Measurements from ENCODE around the gene TSPAN31.

TSPAN31 gene

DNA sequence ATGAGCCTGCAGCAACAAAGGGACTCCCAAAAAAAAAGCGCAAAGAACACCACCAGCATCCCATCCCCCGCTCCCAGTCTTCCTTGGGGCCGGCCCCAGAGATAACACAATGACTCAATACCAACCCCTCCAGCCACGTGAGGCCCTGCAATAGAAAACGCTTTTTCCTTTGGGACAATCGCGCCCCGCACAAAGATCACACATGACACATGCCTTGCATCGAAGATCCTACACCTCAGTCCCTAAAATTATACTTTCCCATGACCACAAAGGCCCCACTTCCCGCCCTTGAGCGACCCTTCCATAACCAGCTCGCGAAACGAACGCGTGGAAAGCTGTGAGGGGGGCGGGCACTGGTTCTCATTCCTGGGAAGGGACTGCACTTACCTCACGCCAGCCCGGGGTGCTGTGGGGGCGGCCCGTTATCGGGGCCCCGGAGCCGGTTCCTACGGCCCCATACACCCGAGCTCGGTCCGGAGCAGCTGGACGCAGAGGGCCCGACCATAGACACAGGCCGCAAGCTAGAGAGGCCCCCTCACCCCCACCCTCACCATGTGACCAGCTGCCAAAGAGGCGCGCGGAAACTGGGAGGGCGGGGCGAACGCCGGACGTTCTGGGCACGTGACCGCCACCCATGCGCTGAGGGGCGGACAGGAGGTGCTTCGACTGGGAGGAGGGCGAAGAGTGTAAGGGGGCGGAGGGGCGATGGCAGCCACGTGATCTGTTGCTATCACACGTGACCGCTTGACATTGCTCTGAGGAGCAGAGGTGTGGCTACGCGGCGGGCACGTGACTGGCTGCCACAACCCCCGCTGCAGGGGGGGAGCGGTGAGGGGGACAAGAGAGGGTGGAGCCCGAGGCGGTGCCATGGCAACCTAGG lies 7.2 kb downstream of the TSPAN31 start, which contains the start of gene CDK4:
CDK4 (minus strand) TSS at position 523 of the 880 bp plus-strand sequence. CDS start 593 bp downstream, outside the sequence.
- in situ Hi-C loops (cut with HindIII; ENCODE audit: low sequenced_read_pairs): no loop called here

DNA sequence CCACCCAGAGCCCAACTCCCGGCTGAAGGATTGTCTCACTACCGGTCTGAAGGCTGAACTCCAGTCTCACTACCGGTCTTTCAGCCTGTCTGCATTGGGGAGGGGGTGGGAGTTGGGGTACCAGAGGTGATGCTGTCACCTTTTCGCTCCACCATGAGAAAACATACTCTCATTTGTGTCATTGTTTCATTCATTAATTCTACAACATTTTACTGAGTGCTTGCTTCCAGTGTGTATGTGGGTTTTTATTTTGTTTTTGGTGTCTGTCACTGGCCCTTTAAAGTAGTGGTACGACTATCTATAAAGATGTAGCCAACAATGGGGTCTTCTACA lies 7.8 kb downstream of the TSPAN31 start:
- in situ Hi-C loops (cut with HindIII; ENCODE audit: low sequenced_read_pairs): no loop called here

DNA sequence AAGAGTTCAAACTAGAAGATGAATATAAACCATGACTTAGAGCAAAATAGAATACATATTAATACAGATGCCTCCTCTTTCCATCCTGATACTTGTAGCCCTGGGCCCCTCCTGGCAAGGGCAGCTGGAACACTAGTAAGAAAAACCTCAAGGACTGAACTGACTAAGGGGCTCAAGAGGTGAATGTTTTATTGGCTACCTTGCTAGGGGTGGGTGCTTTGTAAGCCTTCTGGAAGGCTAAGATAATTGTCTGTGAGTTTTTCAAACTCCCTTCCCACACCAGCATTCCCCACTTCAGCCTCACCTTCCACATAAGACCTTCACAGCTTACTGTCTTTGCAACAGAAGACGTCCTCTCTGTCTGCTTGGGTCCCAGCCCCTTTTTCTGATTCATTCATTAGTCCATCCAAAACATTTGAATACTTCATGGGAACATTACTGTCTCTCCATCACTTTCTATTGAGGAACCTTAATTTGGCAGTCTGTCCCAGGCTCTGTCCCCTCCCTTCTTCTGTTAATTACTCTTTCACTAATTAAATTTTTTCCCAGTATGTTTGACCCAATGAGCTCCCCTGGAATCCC lies 9.0 kb downstream of the TSPAN31 start:
- in situ Hi-C loops (cut with HindIII; ENCODE audit: low sequenced_read_pairs): no loop called here

DNA sequence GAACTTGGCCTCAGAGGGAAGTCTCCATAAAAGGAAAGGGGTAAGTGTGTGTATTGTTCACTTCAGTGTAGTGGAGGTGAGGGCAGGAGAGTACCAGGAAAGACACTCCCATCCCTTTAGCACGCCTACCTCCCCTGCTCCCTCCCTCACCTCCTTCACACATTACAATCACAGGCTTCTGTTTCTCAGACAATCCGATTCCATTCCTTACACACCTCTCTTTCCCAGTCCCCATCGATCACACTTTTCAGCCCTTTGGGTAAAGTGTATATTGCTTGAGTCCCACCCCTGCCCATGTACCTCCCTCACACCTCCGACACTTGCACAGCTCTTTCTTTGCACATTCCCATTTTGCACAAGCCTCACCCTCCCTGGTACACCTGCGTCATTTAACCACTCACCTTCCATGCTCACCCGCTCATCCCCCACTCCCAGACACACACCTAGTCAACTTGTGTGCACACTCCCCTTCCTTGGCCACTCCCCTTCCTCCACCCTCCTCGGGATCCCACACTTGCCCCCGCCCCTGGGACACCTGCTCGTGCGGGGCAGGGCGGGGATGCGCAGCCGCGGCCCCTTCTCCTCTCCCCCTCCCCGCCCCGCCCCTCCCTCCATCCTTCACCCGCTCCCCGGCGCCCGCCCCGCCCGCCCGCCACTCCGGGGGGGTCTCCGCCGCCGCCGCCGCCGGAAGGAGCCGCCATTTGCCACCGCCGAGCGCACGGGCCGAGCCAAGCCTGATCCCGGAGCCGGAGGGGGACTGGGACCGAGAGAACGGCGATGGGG lies 9.8 kb downstream of the TSPAN31 start, which contains the start of gene MARCHF9:
MARCHF9 (plus strand) TSS at position 693 of the 783 bp plus-strand sequence. CDS start 426 bp downstream, outside the sequence.
- in situ Hi-C loops (cut with HindIII; ENCODE audit: low sequenced_read_pairs): no loop called here

DNA sequence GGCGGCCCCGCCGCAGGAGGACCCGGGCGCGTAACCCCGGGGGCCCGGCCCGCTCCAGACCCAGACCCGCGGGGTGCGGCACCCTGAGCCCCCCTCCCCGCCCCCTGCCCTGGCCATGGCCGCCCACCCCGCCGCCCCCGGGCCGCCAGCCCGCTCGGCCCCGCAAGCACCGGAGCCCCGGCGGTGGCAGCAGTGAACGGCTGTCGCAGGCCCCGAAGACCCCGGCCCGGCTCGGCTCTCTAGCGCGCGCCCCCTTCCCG lies 10.3 kb downstream of the TSPAN31 start:
- in situ Hi-C loops (cut with HindIII; ENCODE audit: low sequenced_read_pairs): no loop called here

DNA sequence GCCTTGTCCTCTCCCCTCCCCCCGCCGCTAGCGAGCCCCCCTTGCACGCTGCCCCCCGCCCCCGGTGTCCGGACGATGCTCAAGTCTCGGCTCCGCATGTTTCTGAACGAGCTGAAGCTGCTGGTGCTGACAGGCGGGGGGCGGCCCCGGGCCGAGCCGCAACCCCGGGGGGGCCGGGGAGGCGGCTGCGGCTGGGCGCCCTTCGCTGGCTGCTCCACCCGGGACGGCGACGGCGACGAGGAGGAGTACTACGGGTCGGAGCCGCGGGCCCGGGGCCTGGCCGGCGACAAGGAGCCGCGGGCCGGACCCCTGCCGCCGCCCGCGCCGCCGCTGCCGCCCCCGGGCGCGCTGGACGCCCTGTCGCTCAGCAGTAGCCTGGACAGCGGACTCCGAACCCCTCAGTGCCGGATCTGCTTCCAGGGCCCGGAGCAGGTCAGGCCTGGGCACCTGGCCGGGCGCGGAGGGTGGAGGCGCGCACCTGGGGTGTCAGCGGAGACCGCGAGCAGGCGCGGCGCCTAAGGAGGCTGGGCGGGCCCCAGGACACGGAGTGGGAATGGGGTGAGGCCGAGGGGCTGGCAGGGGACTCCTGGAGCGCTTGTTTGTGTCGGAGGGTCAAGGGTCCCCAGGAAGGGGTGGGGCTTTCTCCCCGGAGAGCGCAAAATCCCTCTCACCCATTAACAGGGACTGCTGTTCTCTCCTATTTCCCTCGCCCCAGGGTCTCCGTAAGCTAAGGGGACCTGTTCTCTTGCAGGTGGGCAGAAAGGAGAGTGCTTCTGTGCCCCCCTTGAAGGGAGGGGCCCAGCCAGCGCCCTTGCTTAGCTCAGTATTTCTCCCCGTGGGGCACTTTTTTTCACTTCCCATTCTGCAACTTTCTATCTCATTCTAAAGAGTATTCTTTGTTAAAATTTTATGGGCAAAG lies 10.9 kb downstream of the TSPAN31 start:
- in situ Hi-C loops (cut with HindIII; ENCODE audit: low sequenced_read_pairs): no loop called here

DNA sequence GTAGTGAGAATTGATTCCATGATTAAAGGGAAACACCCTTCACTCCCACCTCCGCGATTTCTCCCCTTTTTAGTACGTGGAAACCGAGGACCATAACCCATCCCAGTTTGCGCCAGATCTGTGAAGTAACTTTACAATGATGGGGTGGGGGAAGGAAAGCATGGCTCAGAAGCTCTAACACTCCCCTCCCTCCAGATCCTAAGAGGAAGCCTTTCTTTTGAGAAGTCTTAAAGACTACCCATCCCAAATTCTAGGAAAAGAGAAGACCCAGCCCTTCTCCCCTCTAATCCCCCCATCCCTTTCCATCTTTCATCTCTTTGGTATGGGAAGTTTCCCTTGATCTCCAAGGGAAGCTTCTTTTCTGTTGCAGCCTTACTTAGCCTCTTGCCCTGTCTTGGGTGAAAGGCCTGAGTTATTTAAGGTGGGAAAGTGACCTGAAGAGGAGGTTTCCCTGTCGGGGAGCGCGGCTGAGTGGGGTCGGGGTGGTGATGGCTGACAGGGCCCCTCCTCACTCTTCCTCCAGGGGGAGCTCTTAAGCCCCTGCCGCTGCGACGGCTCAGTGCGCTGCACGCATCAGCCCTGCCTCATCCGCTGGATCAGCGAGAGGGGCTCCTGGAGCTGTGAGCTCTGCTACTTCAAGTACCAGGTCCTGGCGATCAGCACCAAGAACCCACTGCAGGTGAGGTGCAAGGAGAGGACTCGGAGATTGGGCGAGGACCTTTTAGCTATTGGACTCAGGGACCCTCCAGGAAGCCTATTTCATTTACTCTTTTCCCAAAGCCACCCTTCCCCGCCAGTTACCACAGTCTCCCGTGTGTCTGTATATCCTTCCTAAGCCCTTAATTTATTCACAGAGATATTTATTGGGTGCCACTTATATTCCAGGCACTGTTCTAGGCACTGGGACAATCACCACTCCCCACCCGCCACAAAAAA lies 11.8 kb downstream of the TSPAN31 start:
- in situ Hi-C loops (cut with HindIII; ENCODE audit: low sequenced_read_pairs): no loop called here

DNA sequence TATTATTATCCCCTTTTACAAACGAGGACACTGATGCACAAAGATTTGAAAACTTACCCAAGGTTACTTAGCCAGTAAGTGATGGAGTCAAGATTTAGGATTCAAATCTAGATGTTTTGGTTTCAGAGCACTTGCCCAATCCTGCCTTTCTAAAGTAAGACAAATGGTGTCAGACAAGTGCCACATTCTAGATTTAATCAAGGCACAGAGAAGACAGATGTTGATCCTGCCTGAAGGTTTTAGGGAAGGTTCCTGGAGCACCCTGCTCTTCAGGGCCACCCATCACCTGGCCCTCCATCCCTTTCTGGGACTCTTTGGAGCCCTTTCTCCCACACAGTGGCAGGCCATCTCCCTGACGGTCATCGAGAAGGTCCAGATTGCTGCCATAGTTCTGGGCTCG lies 12.9 kb downstream of the TSPAN31 start:
- in situ Hi-C loops (cut with HindIII; ENCODE audit: low sequenced_read_pairs): no loop called here

DNA sequence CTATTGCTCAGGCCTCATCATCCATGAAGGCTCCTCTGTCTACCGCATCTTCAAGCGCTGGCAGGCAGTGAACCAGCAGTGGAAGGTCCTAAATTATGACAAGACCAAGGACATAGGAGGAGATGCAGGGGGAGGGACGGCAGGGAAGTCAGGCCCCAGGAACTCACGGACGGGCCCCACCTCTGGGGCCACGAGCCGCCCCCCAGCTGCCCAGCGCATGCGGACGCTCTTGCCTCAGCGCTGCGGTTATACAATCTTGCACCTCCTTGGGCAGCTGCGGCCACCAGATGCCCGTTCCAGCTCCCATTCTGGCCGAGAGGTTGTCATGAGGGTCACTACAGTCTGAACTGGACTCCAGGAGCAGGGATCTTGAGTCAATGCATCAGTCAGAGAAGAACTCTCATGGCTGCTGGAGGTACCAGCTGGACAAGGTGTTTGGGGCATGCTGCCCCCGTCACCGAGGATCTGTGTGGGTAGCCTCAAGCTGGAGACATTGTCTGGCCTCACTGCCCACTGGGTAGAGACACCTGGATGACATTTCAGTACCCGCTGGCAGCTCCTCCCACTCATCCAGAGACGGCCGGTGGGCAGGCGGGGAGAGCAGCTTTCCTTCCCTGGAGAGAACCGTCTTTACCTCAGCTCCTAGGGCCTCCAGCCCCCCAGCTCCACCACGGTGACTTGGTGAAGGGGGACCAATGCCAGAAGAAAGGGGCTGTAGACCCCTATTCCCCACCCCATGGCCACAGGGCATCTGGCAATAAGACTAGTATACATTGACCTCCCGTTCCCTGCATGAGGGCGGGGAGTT lies 13.9 kb downstream of the TSPAN31 start:
- in situ Hi-C loops (cut with HindIII; ENCODE audit: low sequenced_read_pairs): no loop called here

DNA sequence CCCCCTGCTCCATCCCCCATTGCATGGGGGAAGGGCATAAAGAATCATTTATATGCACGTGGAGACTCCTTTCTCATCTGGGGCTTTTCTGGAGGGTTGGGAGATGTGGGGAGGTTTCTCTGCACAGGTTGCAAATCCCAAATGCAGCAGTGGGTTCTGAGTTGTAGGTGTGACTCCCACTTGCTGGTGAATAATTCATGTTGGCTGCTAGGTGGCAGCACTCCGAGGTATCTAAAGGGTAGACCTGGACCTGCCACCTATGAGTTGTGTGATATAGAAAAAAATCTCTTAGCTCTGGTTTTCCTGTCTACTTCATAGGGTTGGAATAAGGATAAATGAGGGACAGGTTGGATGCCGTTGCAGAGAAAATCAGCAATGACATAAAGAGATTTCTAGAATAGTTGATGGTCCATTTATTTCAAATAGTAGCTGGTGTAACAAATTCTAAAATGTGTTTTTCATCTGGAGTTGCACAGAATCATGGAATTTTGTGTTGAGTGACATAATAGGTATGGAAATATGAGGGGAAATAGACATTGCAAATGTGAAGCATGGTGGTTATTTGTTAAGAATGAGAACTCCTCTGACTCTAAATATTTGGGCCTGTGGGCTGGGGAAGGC lies 14.6 kb downstream of the TSPAN31 start:
- in situ Hi-C loops (cut with HindIII; ENCODE audit: low sequenced_read_pairs): no loop called here

DNA sequence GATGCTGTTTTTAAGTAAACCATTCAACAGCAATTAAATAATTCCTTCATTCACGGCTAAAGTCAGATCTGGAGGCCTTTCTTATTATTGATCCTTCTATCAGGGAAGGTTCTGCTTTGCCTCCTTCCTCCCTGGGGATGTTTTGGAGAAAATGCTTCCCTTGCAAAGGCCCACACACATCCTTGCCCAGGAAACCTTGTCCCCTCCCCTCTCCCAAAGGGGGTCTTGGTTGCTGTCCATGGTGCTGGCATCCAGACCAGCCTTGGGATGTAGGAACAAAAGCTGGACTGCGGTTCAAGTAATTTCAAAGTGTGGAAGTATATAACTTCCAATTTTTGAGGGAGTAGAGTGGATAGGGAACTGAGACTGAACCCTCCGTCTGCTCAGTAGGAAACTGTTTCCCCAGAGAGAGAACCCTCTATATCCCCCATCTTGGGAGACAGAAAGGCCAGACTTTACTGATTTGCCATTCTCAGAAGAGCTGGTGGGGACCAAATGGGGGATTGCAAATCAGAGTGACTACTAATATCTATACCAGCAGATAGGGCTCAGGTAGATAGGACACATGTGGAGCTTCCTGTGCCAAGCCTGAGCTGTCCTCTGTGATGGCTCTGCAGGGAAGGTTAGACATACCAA lies 15.6 kb downstream of the TSPAN31 start:
- in situ Hi-C loops (cut with HindIII; ENCODE audit: low sequenced_read_pairs): no loop called here

DNA sequence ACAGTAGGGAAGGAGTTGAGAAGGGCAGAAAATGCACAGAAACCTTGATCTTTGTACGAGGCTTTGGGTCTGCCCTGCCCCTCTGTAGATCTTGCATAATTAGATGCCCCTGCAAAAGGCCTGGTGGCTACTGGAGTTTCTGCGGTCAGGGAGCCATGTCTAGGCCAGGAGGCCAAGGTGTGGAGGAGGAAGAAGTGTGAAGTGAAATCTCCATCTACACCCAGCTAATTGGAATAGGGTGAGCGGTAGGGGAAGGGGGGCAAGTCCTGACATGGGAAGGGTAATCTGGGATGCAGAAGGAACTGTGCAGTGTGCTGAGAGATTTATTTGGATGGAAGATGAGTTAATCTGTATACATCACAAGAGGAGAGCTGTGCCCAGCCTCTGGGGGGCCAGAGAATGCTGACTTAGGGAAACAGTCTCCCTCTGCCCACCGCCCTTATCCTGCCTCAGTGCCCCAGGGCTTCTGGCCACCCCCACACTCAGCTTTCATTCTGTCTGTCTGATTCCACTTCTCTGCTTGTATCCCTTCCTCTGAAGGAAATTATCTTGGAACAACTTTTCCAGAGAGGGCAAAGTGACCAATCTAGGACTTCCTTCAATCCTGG lies 16.7 kb downstream of the TSPAN31 start:
- in situ Hi-C loops (cut with HindIII; ENCODE audit: low sequenced_read_pairs): no loop called here

DNA sequence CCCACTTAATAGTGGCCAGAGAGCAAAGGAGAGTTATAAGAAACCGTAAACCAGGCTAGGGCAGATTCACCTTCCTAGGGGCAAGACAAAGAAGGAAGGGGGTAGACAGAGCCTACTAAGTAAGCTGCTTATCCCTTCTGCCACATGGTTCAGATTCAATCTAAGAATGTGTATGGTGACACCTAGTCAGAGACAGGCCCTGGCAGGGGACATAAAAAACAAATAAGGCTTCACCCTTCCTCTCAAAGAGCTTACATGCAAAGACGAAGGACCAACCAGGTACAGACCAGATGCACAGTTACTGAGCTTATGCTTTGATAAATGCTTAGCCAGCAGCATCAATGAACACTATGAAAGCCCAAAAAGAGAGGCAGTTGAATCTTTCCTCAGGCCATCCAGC lies 17.6 kb downstream of the TSPAN31 start:
- in situ Hi-C loops (cut with HindIII; ENCODE audit: low sequenced_read_pairs): no loop called here

DNA sequence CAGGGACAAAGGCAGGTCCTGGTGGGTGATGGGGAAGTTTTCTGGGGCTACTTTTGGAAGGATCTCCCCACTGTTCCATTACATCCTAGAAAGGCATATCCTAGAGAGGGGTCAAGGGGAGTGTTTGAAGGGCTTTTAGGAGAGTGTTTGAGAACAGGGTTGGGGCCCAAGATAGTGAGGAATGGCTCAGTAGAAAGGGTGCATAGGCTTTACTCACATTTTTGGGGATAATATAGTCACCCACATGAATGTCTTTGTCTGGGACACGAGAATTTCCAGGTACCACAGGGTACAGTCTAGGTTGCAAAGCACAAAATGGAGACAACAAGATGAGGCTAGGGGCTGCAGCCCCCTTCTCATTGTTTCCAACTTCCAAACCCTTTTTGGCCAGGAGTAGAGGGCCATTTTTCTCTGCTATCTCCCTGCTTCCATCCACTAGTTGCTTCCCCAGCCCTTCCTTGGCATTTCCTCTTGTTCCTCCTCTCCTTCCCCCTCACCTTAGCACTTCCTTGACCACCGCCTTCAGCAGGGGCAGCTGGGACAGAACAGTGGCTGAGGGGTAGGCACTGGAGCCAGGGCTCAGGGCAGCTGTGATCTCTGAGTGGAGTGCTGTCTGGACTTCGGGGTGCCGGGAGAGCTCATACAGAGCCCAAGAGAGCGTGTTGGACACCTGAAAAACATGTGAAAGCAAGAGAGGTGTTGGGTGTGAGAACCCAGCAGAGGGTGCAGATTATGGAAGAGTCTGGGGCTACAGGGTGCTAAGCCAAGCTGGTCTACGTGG lies 19.2 kb downstream of the TSPAN31 start:
- in situ Hi-C loops (cut with HindIII; ENCODE audit: low sequenced_read_pairs): no loop called here

DNA sequence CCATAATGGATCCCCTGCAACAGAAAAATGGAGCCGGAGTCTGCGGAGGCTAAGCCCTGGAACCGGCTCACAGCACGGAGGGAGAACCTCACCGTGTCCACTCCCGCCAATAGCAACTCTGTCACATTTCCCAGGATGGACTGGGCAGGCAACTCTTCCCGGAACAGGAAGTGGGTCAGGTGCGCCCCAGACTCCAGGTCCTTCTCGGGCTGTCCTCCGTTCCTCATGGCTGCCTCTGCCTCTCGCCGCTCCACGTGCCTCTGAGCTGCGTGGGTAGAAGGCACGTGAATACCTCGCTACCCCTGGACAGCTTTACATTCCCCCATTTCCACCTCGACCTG lies 19.8 kb downstream of the TSPAN31 start:
- in situ Hi-C loops (cut with HindIII; ENCODE audit: low sequenced_read_pairs): no loop called here

DNA sequence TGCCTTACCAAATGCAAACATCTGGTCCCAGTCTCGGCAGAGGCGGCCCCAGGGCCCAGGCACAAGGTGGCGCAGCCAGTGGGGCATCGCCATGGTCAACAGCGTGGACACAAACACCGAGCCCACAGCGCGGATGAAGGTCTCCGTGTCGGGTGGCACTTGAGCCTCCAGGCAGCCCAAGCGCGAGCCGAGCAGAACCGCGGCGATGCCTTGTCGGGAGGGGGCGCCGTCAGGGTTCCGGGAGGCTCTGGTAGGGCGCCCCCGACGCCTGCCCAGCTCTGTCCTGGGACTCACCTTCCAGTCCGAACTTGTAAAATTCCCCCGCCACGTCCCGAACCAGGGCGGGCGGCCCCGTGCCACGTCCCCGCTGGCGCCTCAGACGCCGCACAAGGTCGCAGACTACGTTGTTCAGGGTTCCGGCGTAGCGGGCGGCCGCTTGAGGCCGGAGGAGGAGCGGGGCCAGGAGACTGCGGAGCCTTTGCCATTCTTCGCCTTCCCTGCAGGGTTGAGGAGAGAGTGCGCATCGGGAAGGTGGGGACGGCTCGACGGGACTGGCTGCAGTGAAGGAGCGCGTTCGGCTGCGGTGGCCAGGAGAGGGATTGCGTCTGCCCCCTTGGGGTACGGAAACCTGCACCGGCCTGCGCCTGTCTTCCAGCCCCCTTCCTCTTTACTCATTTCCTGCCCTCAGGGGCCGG lies 20.3 kb downstream of the TSPAN31 start:
- in situ Hi-C loops (cut with HindIII; ENCODE audit: low sequenced_read_pairs): no loop called here

Data from DLD1 (cell line).